Ovary (tissue), 3 donors: ENCODE results near the gene PARVA.

Source experiments
- CTCF ChIP-seq, 3 donors: fragments of 450-650 bp in 2 of 3; fragments of 200-600 bp in 1 of 3; IDR thresholded peaks; one replicate each; pipeline versions ENCODE4 v1.5.1 to v1.8.0; 2016 to 2022; ENCODE audit warnings: antibody characterized with exemption in 3 of 3, mild to moderate bottlenecking in 1 of 3
- EP300 ChIP-seq: sonication (generic); formaldehyde crosslinking; IDR thresholded peaks from one replicate; pipeline ENCODE4 v1.6.1; 2017; ENCODE audit warnings: antibody characterized with exemption
- donor health status: DM: no; HTN: no; CAD: no.

- TF ChIP-seq CTCF (IDR thresholded peaks at IDR 0.05) (no peak), EP300 (no peak)
These were observed 12.6 kb downstream of the PARVA start for GRCh38 chr11:12389676-12390657.
